Fibroblast of lung (primary cell): ENCODE results near the gene KLK5. TPM values are rescaled to one million over a fixed set of nuclear protein-coding genes. Genes with fewer than 3 reads are reported as not detected.

Experiments used
- DNase-seq, 2 donors: peaks; one replicate each; pipeline versions ENCODE4 v3.0.0 to v3.0.0-alpha.2; 2010; ENCODE audit warnings: low read depth in 2 of 2
- H2AFZ ChIP-seq: 2 replicates; pipeline ENCODE4 v1.5.1; 2012; ENCODE audit warnings: low read length, control low read depth, inconsistent platforms
- H3K27ac ChIP-seq: 2 replicates; pipeline ENCODE4 v1.5.1; 2011; ENCODE audit warnings: low read length, control low read depth; ENCODE audit not compliant: insufficient read depth
- H3K27me3 ChIP-seq: 2 replicates; pipeline ENCODE4 v1.5.1; 2011; ENCODE audit warnings: mild to moderate bottlenecking, low read length; ENCODE audit not compliant: control insufficient read depth, insufficient read depth
- H3K36me3 ChIP-seq: 2 replicates; pipeline ENCODE4 v1.5.1; 2011; ENCODE audit warnings: low read length; ENCODE audit not compliant: control insufficient read depth, insufficient read depth
- H3K4me1 ChIP-seq: 2 replicates; pipeline ENCODE4 v1.5.1; 2011; ENCODE audit warnings: low read length; ENCODE audit not compliant: control insufficient read depth, insufficient read depth; ENCODE audit errors: extremely low read depth
- H3K4me2 ChIP-seq: 2 replicates; pipeline ENCODE4 v1.5.1; 2011; ENCODE audit warnings: low read length, control low read depth; ENCODE audit not compliant: insufficient read depth; ENCODE audit errors: extremely low read depth
- H3K4me3 ChIP-seq, 4 experiments: fragments of 200-600 bp in 1 of 4; sonication (generic) in 1 of 4; replicated peaks in 1 of 4; 2 replicates each; pipeline ENCODE4 v1.5.1; 2011 to 2016; ENCODE audit warnings: low read length in 4 of 4, low read depth in 3 of 4, mild to moderate bottlenecking in 3 of 4, control low read depth in 2 of 4, inconsistent platforms in 1 of 4, mixed read lengths in 1 of 4; ENCODE audit not compliant: insufficient read depth in 1 of 4; ENCODE audit errors: control extremely low read depth in 1 of 4
- H3K79me2 ChIP-seq: 2 replicates; pipeline ENCODE4 v1.5.1; 2012; ENCODE audit warnings: mild to moderate bottlenecking, low read length, inconsistent platforms; ENCODE audit not compliant: control insufficient read depth, insufficient read depth
- H3K9ac ChIP-seq: 2 replicates; pipeline ENCODE4 v1.5.1; 2011; ENCODE audit warnings: mild to moderate bottlenecking, low read length, control low read depth; ENCODE audit not compliant: insufficient read depth
- H3K9me3 ChIP-seq: 2 replicates; pipeline ENCODE4 v1.5.1; 2012; ENCODE audit warnings: low read depth, low read length; ENCODE audit not compliant: control insufficient read depth, insufficient read depth
- H4K20me1 ChIP-seq: 2 replicates; pipeline ENCODE4 v1.5.1; 2011; ENCODE audit warnings: low read length; ENCODE audit not compliant: control insufficient read depth, insufficient read depth; ENCODE audit errors: extremely low read depth
- CTCF ChIP-seq, 2 donors: IDR thresholded peaks in 1 of 2; conservative IDR thresholded peaks in 1 of 2; 1 replicate in 1 of 2; 2 replicates in 1 of 2; pipeline ENCODE4 v1.5.1; 2011 to 2012; ENCODE audit warnings: low read length in 2 of 2, control low read depth in 1 of 2, inconsistent platforms in 1 of 2, low read depth in 1 of 2, mild to moderate bottlenecking in 1 of 2
- EZH2 ChIP-seq: IDR thresholded peaks from 2 replicates; pipeline ENCODE4 v1.5.1; 2012; ENCODE audit warnings: low read length, control low read depth, mild to moderate bottlenecking; ENCODE audit errors: missing control alignments
- polyA plus RNA-seq, 2 donors: library from polyadenylated mRNA; depleted of rRNA in 1 of 2; stranded (reverse) in 1 of 2; unstranded in 1 of 2; fragments of >200 nt; gene quantifications; 2 replicates each; pipeline ENCODE4 v1.2.1, GENCODE V29; 2011 to 2012; ENCODE audit warnings: missing spikeins in 1 of 2
- total RNA-seq: library from RNA; depleted of rRNA; stranded (reverse); fragments of >200 nt; gene quantifications from 2 replicates; pipeline ENCODE4 v1.2.1, GENCODE V29; 2014

The KLK5 gene
- total and polyA plus RNA-seq, 2 donors (not counting 1 experiment from before 2014, with no cell fraction given): 0.10 TPM; not detected in 1

- Histone ChIP-seq H3K27ac (no peak overlapping the region), H2AFZ (no peak overlapping the region), H3K4me3 (no peak overlapping the region), H3K9ac (no peak overlapping the region), H3K9me3 (no peaks in the 10 kb centered on the region), H3K79me2 (no peaks in the 10 kb centered on the region), H4K20me1 (no peaks in the 10 kb centered on the region), H3K4me1 (no peaks in the 10 kb centered on the region), H3K27me3 (no peaks in the 10 kb centered on the region), H3K36me3 (no peaks in the 10 kb centered on the region), H3K4me2 (no peak overlapping the region)
- TF ChIP-seq EZH2 (no peak), CTCF (conservative IDR thresholded peaks at IDR 0.05 in 1 of 2, IDR thresholded peaks at IDR 0.05 in 1 of 2; ENCODE audit: low read depth in 1 of 2, low read length in 2 of 2) (no peak)
- DNase-seq: no peak
Observed at GRCh38 chr19:50921426-50922316, 31.2 kb downstream of the KLK5 start.

GRCh38 chr19:50916069-50916468 lies 36.8 kb downstream of the KLK5 start:
- H3K9ac ChIP-seq: no peak overlapping the region
- peaks cover 3% of the 10 kb centered on the region for H3K27me3 ChIP-seq
- no peaks in the 10 kb centered on the region for H3K9me3 ChIP-seq
- H3K79me2 ChIP-seq: no peaks in the 10 kb centered on the region
- DNase-seq: no peak
- H3K4me3 ChIP-seq: no peak overlapping the region
- TF ChIP-seq EZH2: no peak
- no peak for TF ChIP-seq CTCF (conservative IDR thresholded peaks at IDR 0.05 in 1 of 2, IDR thresholded peaks at IDR 0.05 in 1 of 2; ENCODE audit: low read depth in 1 of 2, low read length in 2 of 2)
- no peak overlapping the region for H3K27ac ChIP-seq
- no peaks in the 10 kb centered on the region for H3K36me3 ChIP-seq
- no peaks in the 10 kb centered on the region for H4K20me1 ChIP-seq
- no peaks in the 10 kb centered on the region for H3K4me1 ChIP-seq
- no peak overlapping the region for H2AFZ ChIP-seq
- no peak overlapping the region for H3K4me2 ChIP-seq

- no peak overlapping the region for H3K27ac ChIP-seq
- no peak overlapping the region for H3K4me2 ChIP-seq
- no peak overlapping the region for H2AFZ ChIP-seq
- H3K4me1 ChIP-seq: no peaks in the 10 kb centered on the region
- no peak overlapping the region for H3K9ac ChIP-seq
- H3K27me3 ChIP-seq: peaks cover 9% of the 10 kb centered on the region
- TF ChIP-seq EZH2 (no peak), CTCF (conservative IDR thresholded peaks at IDR 0.05 in 1 of 2, IDR thresholded peaks at IDR 0.05 in 1 of 2; ENCODE audit: low read depth in 1 of 2, low read length in 2 of 2) (no peak)
- no peaks in the 10 kb centered on the region for H3K9me3 ChIP-seq
- no peaks in the 10 kb centered on the region for H3K79me2 ChIP-seq
- H3K36me3 ChIP-seq: no peaks in the 10 kb centered on the region
- no peak for DNase-seq
- no peak overlapping the region for H3K4me3 ChIP-seq
- no peaks in the 10 kb centered on the region for H4K20me1 ChIP-seq
Observed at GRCh38 chr19:50912727-50913716, 39.8 kb downstream of the KLK5 start.
